WERI-Rb-1 (cell line): ENCODE results near the gene FAM193B.

Experiments
- DNase-seq: peaks from one replicate; pipeline ENCODE4 v3.0.0-alpha.2; 2020
- H3K27ac ChIP-seq: fragments of 250-450 bp; sonication (Bioruptor Pico); 2 replicates; pipeline ENCODE4 v1.5.1; 2020; ENCODE audit warnings: mild to moderate bottlenecking, moderate library complexity
- H3K27me3 ChIP-seq: fragments of 250-450 bp; sonication (Bioruptor Pico); 2 replicates; pipeline ENCODE4 v1.5.1; 2021; ENCODE audit warnings: mild to moderate bottlenecking, low read depth, moderate library complexity; ENCODE audit not compliant: insufficient read depth, severe bottlenecking
- H3K36me3 ChIP-seq: fragments of 250-450 bp; sonication (Bioruptor Pico); 2 replicates; pipeline ENCODE4 v1.5.1; 2020; ENCODE audit warnings: mild to moderate bottlenecking, moderate library complexity
- H3K4me3 ChIP-seq: 2 replicates; pipeline ENCODE4 v1.5.1; 2011; ENCODE audit warnings: low read depth, mild to moderate bottlenecking, control low read depth, low read length
- H3K9me3 ChIP-seq: fragments of 250-450 bp; sonication (Bioruptor Pico); 2 replicates; pipeline ENCODE4 v1.5.1; 2021; ENCODE audit warnings: mild to moderate bottlenecking, moderate library complexity; ENCODE audit not compliant: severe bottlenecking
- TF ChIP-seq, protein P1 (sequence below): IDR thresholded peaks from 2 replicates; pipeline ENCODE4 v1.5.1; 2011; ENCODE audit warnings: low read depth, mild to moderate bottlenecking, control low read depth, inconsistent platforms, low read length

Gene FAM193B

DNA sequence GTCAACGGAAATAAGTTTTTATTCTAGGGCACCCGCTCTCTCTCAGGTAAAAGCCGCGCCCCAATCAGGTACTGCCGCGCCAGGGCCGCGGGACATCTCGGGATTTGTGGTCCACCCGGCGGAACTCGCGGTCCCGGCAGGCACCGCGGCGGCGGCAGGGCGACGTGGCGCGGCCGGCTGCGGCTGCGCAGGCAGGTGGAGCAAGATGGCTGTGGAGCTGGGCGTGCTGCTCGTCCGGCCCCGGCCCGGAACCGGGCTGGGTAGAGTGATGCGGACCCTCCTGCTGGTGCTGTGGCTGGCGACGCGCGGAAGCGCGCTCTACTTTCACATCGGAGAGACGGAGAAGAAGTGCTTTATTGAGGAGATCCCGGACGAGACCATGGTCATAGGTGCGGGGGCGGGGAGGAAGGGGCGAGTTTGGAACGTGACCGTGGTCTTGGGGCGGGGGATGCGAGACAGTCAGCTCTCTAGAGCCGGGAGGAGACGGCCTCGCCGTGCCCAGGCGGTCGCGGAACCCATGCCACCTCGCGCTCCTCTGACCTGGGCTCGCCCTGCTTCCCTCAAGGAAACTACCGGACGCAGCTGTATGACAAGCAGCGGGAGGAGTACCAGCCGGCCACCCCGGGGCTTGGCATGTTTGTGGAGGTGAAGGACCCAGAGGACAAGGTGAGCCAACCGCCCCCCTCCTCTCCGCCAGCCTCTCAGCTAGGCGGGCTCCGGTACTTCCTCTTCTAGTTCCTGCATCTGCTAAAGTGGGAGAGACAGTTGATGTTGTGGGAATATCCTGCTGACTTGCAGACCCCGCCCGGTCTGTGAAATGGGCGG is 37.9 kb upstream of the FAM193B start, which contains the start of gene TMED9:
TSS of gene TMED9 (plus strand) at position 194 of the 825 bp plus-strand sequence. CDS start at position 206, 12 bp downstream.
- peak; percentile 71 for DNase-seq
- Histone ChIP-seq H3K36me3 (peaks cover 17% of the 10 kb centered on the region), H3K27ac (peak within 1 kb of the TSS; percentile 69), H3K4me3 (peak within 1 kb of the TSS; percentile 73), H3K9me3 (no peaks in the 10 kb centered on the region), H3K27me3 (no peaks in the 10 kb centered on the region)
- TF ChIP-seq, protein P1, sequence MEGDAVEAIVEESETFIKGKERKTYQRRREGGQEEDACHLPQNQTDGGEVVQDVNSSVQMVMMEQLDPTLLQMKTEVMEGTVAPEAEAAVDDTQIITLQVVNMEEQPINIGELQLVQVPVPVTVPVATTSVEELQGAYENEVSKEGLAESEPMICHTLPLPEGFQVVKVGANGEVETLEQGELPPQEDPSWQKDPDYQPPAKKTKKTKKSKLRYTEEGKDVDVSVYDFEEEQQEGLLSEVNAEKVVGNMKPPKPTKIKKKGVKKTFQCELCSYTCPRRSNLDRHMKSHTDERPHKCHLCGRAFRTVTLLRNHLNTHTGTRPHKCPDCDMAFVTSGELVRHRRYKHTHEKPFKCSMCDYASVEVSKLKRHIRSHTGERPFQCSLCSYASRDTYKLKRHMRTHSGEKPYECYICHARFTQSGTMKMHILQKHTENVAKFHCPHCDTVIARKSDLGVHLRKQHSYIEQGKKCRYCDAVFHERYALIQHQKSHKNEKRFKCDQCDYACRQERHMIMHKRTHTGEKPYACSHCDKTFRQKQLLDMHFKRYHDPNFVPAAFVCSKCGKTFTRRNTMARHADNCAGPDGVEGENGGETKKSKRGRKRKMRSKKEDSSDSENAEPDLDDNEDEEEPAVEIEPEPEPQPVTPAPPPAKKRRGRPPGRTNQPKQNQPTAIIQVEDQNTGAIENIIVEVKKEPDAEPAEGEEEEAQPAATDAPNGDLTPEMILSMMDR, result no peak

GRCh38 chr5:177591690-177592009 is 37.3 kb upstream of the FAM193B start:
- DNase-seq, result no peak
- H3K27ac ChIP-seq, result peak overlapping the region; percentile 69; the same call in 1 of the 2 replicates

GRCh38 chr5:177590406-177590805 is 36.0 kb upstream of the FAM193B start:
- H3K4me3 ChIP-seq, result no peak overlapping the region
- TF ChIP-seq, protein P1, result no peak
- no peaks in the 10 kb centered on the region for H3K27me3 ChIP-seq
- no peak overlapping the region for H3K27ac ChIP-seq
- peaks cover 17% of the 10 kb centered on the region for H3K36me3 ChIP-seq
- DNase-seq, result no peak
- H3K9me3 ChIP-seq, result no peaks in the 10 kb centered on the region

More at GRCh38 chr5:177591690-177592009, 37.3 kb upstream of the FAM193B start:
- H3K27me3 ChIP-seq, result no peaks in the 10 kb centered on the region
- H3K9me3 ChIP-seq, result no peaks in the 10 kb centered on the region
- peak overlapping the region; percentile 73 for H3K4me3 ChIP-seq
- peaks cover 17% of the 10 kb centered on the region for H3K36me3 ChIP-seq
- TF ChIP-seq, protein P1, result no peak

GRCh38 chr5:177588413-177588909 is 34.1 kb upstream of the FAM193B start:
- no peak for DNase-seq
- no peaks in the 10 kb centered on the region for H3K27me3 ChIP-seq
- peaks cover 3% of the 10 kb centered on the region for H3K36me3 ChIP-seq
- TF ChIP-seq, protein P1, result no peak
- no peak overlapping the region for H3K4me3 ChIP-seq
- no peaks in the 10 kb centered on the region for H3K9me3 ChIP-seq
- H3K27ac ChIP-seq, result no peak overlapping the region

GRCh38 chr5:177578316-177578715 is 24.0 kb upstream of the FAM193B start:
- Histone ChIP-seq H3K27ac (no peak overlapping the region), H3K9me3 (no peaks in the 10 kb centered on the region), H3K27me3 (no peaks in the 10 kb centered on the region), H3K36me3 (no peaks in the 10 kb centered on the region), H3K4me3 (no peak overlapping the region)
- DNase-seq, result no peak
- TF ChIP-seq, protein P1, result no peak
